IMR-90 (cell line): ENCODE measurements around the gene SYTL3. TPM values are rescaled to one million over a fixed set of nuclear protein-coding genes. Genes with fewer than 3 reads are reported as not detected.

Experiments used
- ATAC-seq: fragments of 200-7000 bp; cut with Tn5 transposase; 2 replicates; pipeline ENCODE4 v1.9.1; 2020; ENCODE audit warnings: low read depth, mild to moderate bottlenecking, moderate library complexity
- BruUV-seq: library from RNA; stranded (reverse); fragments of 400-500 nt; replicated peaks from 2 replicates; lab custom pipeline; 2021; lab: Mats Ljungman, UMichigan
- CTCF ChIA-PET: fragments of 300-600 bp; formaldehyde crosslinking; extraction: SDS; loops from one replicate; lab custom pipeline; 2021; ENCODE audit warnings: antibody characterized with exemption; lab: Yijun Ruan, JAX
- POLR2A ChIA-PET: fragments of 300-600 bp; sonication (Branson Sonifier 250); formaldehyde crosslinking; loops from one replicate; lab custom pipeline; 2022; ENCODE audit warnings: antibody characterized with exemption; ENCODE audit not compliant: unreplicated experiment; lab: Charles Lee
- DNase-seq: peaks from one replicate; pipeline ENCODE4 v3.0.0; 2013
- H2AFZ ChIP-seq: replicated peaks from 2 replicates; pipeline ENCODE3; 2013; ENCODE audit warnings: low read length, mild to moderate bottlenecking; ENCODE audit not compliant: poor library complexity
- H2AK5ac ChIP-seq: 2 replicates; pipeline ENCODE4 v1.6.1; 2013; ENCODE audit warnings: low read depth, low read length, inconsistent platforms
- H2AK9ac ChIP-seq: replicated peaks from 2 replicates; pipeline ENCODE3; 2013; ENCODE audit warnings: mild to moderate bottlenecking, low read depth, low read length, moderate library complexity; ENCODE audit not compliant: poor library complexity
- H2BK120ac ChIP-seq: 2 replicates; pipeline ENCODE4 v1.6.1; 2013; ENCODE audit warnings: low read depth, low read length, inconsistent platforms
- H2BK15ac ChIP-seq: 3 replicates; pipeline ENCODE4 v1.6.1; 2013; ENCODE audit warnings: low read depth, low read length, inconsistent platforms
- H2BK20ac ChIP-seq: 2 replicates; pipeline ENCODE4 v1.6.1; 2013; ENCODE audit warnings: low read depth, mild to moderate bottlenecking, inconsistent platforms, low read length, moderate library complexity
- H2BK5ac ChIP-seq: 2 replicates; pipeline ENCODE4 v1.6.1; 2013; ENCODE audit warnings: mild to moderate bottlenecking, low read depth, low read length, inconsistent platforms; ENCODE audit not compliant: poor library complexity, severe bottlenecking
- H3K14ac ChIP-seq: replicated peaks from 2 replicates; pipeline ENCODE4 v1.6.1; 2013; ENCODE audit warnings: low read depth, low read length, inconsistent platforms
- H3K18ac ChIP-seq: 2 replicates; pipeline ENCODE4 v1.6.1; 2013; ENCODE audit warnings: low read depth, low read length, control low read depth
- H3K23ac ChIP-seq: 2 replicates; pipeline ENCODE4 v1.6.1; 2013; ENCODE audit warnings: low read depth, low read length, inconsistent platforms
- H3K27ac ChIP-seq: 2 replicates; pipeline ENCODE4 v1.5.1; 2013; ENCODE audit warnings: mild to moderate bottlenecking, control low read depth, low read length; ENCODE audit not compliant: insufficient read depth
- H3K27me3 ChIP-seq: 2 replicates; pipeline ENCODE4 v1.6.1; 2013; ENCODE audit warnings: low read length; ENCODE audit not compliant: control insufficient read depth, insufficient read depth
- H3K36me3 ChIP-seq: 2 replicates; pipeline ENCODE4 v1.6.1; 2013; ENCODE audit warnings: low read length, mixed read lengths; ENCODE audit not compliant: control insufficient read depth, insufficient read depth
- H3K4ac ChIP-seq: 2 replicates; pipeline ENCODE4 v1.6.1; 2013; ENCODE audit warnings: low read depth, low read length, inconsistent platforms
- H3K4me1 ChIP-seq: 2 replicates; pipeline ENCODE4 v1.6.1; 2013; ENCODE audit warnings: low read length, mixed read lengths; ENCODE audit not compliant: control insufficient read depth, insufficient read depth
- H3K4me2 ChIP-seq: 2 replicates; pipeline ENCODE4 v1.6.1; 2013; ENCODE audit warnings: low read depth, mild to moderate bottlenecking, control low read depth, low read length, moderate library complexity
- H3K4me3 ChIP-seq: 2 replicates; pipeline ENCODE4 v1.5.1; 2013; ENCODE audit warnings: low read depth, mild to moderate bottlenecking, control low read depth, low read length, moderate library complexity; ENCODE audit not compliant: insufficient read depth
- H3K56ac ChIP-seq: 2 replicates; pipeline ENCODE4 v1.6.1; 2013; ENCODE audit warnings: low read length, inconsistent platforms; ENCODE audit not compliant: insufficient read depth; ENCODE audit errors: extremely low read depth
- H3K79me1 ChIP-seq, 2 experiments: 2 replicates each; pipeline ENCODE4 v1.6.1; 2013; ENCODE audit warnings: low read length in 2 of 2, inconsistent platforms in 1 of 2, low read depth in 1 of 2
- H3K9ac ChIP-seq: 2 replicates; pipeline ENCODE4 v1.6.1; 2013; ENCODE audit warnings: low read depth, low read length, control low read depth
- H3K9me1 ChIP-seq: 2 replicates; pipeline ENCODE4 v1.6.1; 2013; ENCODE audit warnings: low read length, inconsistent platforms; ENCODE audit not compliant: insufficient read depth
- H3K9me3 ChIP-seq: 2 replicates; pipeline ENCODE4 v1.6.1; 2013; ENCODE audit warnings: low read length; ENCODE audit not compliant: control insufficient read depth, insufficient read depth
- H4K20me1 ChIP-seq: 2 replicates; pipeline ENCODE4 v1.6.1; 2013; ENCODE audit warnings: low read length, inconsistent platforms; ENCODE audit not compliant: insufficient read depth
- H4K5ac ChIP-seq: 2 replicates; pipeline ENCODE4 v1.6.1; 2013; ENCODE audit warnings: mild to moderate bottlenecking, low read depth, low read length, control low read depth
- H4K8ac ChIP-seq, 2 experiments: 2 replicates each; pipeline ENCODE4 v1.6.1; 2013; ENCODE audit warnings: low read depth in 2 of 2, low read length in 2 of 2, control low read depth in 1 of 2, inconsistent platforms in 1 of 2
- H4K91ac ChIP-seq: 2 replicates; pipeline ENCODE4 v1.6.1; 2013; ENCODE audit warnings: low read depth, low read length, inconsistent platforms; ENCODE audit not compliant: insufficient read depth
- BHLHE40 ChIP-seq: fragments of 150-350 bp; IDR thresholded peaks from 2 replicates; pipeline ENCODE4 v1.6.1; 2016; ENCODE audit warnings: mild to moderate bottlenecking, low read depth, low read length
- FOS ChIP-seq: fragments of 150-350 bp; IDR thresholded peaks from 2 replicates; pipeline ENCODE4 v1.6.1; 2016; ENCODE audit warnings: low read depth, low read length
- MAFK ChIP-seq: IDR thresholded peaks from 2 replicates; pipeline ENCODE4 v1.6.1; 2012; ENCODE audit warnings: low read depth, low read length, improper control_type of control experiment
- MAZ ChIP-seq: IDR thresholded peaks from 2 replicates; pipeline ENCODE4 v1.6.1; 2012; ENCODE audit warnings: low read depth, mild to moderate bottlenecking, low read length, improper control_type of control experiment, moderate library complexity, borderline replicate concordance
- POLR2A ChIP-seq: IDR thresholded peaks from 2 replicates; pipeline ENCODE4 v1.6.1; 2012; ENCODE audit warnings: mild to moderate bottlenecking, low read depth, low read length
- RFX5 ChIP-seq: IDR thresholded peaks from 2 replicates; pipeline ENCODE4 v1.8.0; 2012; ENCODE audit warnings: low read depth, mild to moderate bottlenecking, low read length, moderate library complexity
- SMC3 ChIP-seq: fragments of 150-350 bp; IDR thresholded peaks from 2 replicates; pipeline ENCODE4 v1.6.1; 2016; ENCODE audit warnings: low read depth, mild to moderate bottlenecking, antibody characterized with exemption, low read length, moderate library complexity
- USF2 ChIP-seq: fragments of 150-350 bp; IDR thresholded peaks from 2 replicates; pipeline ENCODE4 v1.6.1; 2017; ENCODE audit warnings: mild to moderate bottlenecking, antibody characterized with exemption, low read length, low read depth
- WGBS, 2 experiments: methylation state at CpG; one replicate each; pipeline versions ENCODE4 v1.1.5 to v1.1.7; 2013; ENCODE audit warnings: missing lambda C conversion rate in 2 of 2; ENCODE audit not compliant: insufficient read length in 1 of 2; ENCODE audit errors: extremely low coverage in 2 of 2; 5-methylcytosine and 5-hydroxymethylcytosine counted together
- dilution Hi-C: fragments of 300-500 bp; cut with HindIII; formaldehyde crosslinking; loops from one replicate; pipeline ENCODE4 v1.14.3; 2018; ENCODE audit warnings: low sequenced_read_pairs; ENCODE audit not compliant: unreplicated experiment
- in situ Hi-C: fragments of 300-500 bp; cut with MboI; formaldehyde crosslinking; loops from 3 replicates; pipeline ENCODE4 v1.14.3; 2019; ENCODE audit warnings: low sequenced_read_pairs, inconsistent platforms, mixed read lengths
- intact Hi-C: fragments of 100-400 bp; cut with micrococcal nuclease; formaldehyde crosslinking; loops from 2 replicates; pipeline ENCODE4 v1.10.0; 2022
- polyA plus RNA-seq, 3 experiments: library from polyadenylated mRNA; depleted of rRNA; stranded (reverse); fragments of >200 nt; gene quantifications; 2 replicates each; pipeline ENCODE4 v1.2.3, GENCODE V29; 2012; ENCODE audit warnings: low replicate concordance in 1 of 3
- total RNA-seq: library from RNA; depleted of rRNA; stranded (reverse); fragments of >200 nt; gene quantifications from 2 replicates; pipeline ENCODE4 v1.2.3, GENCODE V29; 2012

Gene SYTL3
- total and polyA plus RNA-seq, 2 of the 4 experiments (the other 2 are of a cell fraction) = 2.9 to 4.3 TPM

- TF ChIP-seq USF2 (no peak), SMC3 (no peak), BHLHE40 (no peak), RFX5 (no peak)
Measured at GRCh38 chr6:158739673-158740072, 89.8 kb downstream of the SYTL3 start (continued).

- peaks cover 2% of the 10 kb centered on the region; the same call in 1 of the 2 replicates for H3K9me3 ChIP-seq
- no peak overlapping the region for H3K18ac ChIP-seq
- no peak overlapping the region for H2AK9ac ChIP-seq
- no peak overlapping the region for H3K4me2 ChIP-seq
- WGBS, 2 experiments = 53% methylated on average over 4 of the region's 6 CpGs; no CpG with 5 or more reads in 1 of the 2 experiments
- H4K20me1 ChIP-seq = no peaks in the 10 kb centered on the region
- no peak for ATAC-seq
- dilution Hi-C loops (no loop called here), in situ Hi-C loops (no loop called here), intact Hi-C loops (no loop called here)
- H3K27me3 ChIP-seq = no peaks in the 10 kb centered on the region
- H3K79me1 ChIP-seq = no peaks in the 10 kb centered on the region
- H3K23ac ChIP-seq = no peak overlapping the region
- no peak overlapping the region for H2BK20ac ChIP-seq
- no peak overlapping the region for H4K91ac ChIP-seq
- H2BK15ac ChIP-seq = no peak overlapping the region
- H3K27ac ChIP-seq = no peak overlapping the region
- H3K4me3 ChIP-seq = no peak overlapping the region
- H2AFZ ChIP-seq = peak overlapping the region; percentile 26
- no peak overlapping the region for H3K56ac ChIP-seq
- no peak overlapping the region for H2BK120ac ChIP-seq
- H3K9me1 ChIP-seq = peaks cover 5% of the 10 kb centered on the region; the same call in 1 of the 2 replicates
- no TSS peak for BruUV-seq
- H3K9ac ChIP-seq = no peak overlapping the region
- no peak overlapping the region for H4K5ac ChIP-seq
- no peak overlapping the region for H4K8ac ChIP-seq
- H3K36me3 ChIP-seq = no peaks in the 10 kb centered on the region
- H2BK5ac ChIP-seq = no peak overlapping the region
- no peak overlapping the region for H3K4ac ChIP-seq
- H3K4me1 ChIP-seq = no peaks in the 10 kb centered on the region
- H2AK5ac ChIP-seq = no peak overlapping the region
- TF ChIP-seq FOS (no peak), SMC3 (no peak), MAFK (no peak), POLR2A (no peak), MAZ (no peak)
- no peak for DNase-seq
- no peak overlapping the region for H3K14ac ChIP-seq
- POLR2A ChIA-PET = interaction anchor here (0.6 kb wide), 1 partner anchor 24 kb away, joined by 4 read pairs; no protein-coding TSS in a partner anchor
- CTCF ChIA-PET = interaction anchor here (0.7 kb wide), 1 partner anchor 98 kb away, joined by 3 read pairs; no protein-coding TSS in a partner anchor
Measured at GRCh38 chr6:158743033-158743651, 93.3 kb downstream of the SYTL3 start.
